Activated CD4-positive, alpha-beta T cell treated with anti-CD3 and anti-CD28 coated beads for 36 hours (primary cell): ENCODE measurements around the gene PRKAR1B. TPM values are rescaled to one million over a fixed set of nuclear protein-coding genes. Genes with fewer than 3 reads are reported as not detected.

Source experiments
- ATAC-seq: fragments of 200-7000 bp; cut with Tn5 transposase; one replicate; pipeline ENCODE4 v1.10.0; 2021; ENCODE audit warnings: mild to moderate bottlenecking, moderate library complexity
- CTCF ChIA-PET: fragments of 350-600 bp; sonication (Branson Sonifier 250); formaldehyde crosslinking; loops from one replicate; lab custom pipeline; 2021; ENCODE audit warnings: antibody characterized with exemption; lab: Charles Lee
- POLR2A ChIA-PET: fragments of 350-600 bp; sonication (Branson Sonifier 250); formaldehyde crosslinking; loops from one replicate; lab custom pipeline; 2021; ENCODE audit warnings: antibody characterized with exemption, inconsistent platforms; lab: Charles Lee
- DNase-seq: peaks from one replicate; pipeline ENCODE4 v3.0.0-alpha.2; 2020
- H3K27ac Mint-ChIP-seq: one replicate; pipeline ENCODE4 v1.8.0; 2021; ENCODE audit warnings: mixed read lengths
- H3K27me3 Mint-ChIP-seq: one replicate; pipeline ENCODE4 v1.8.0; 2021; ENCODE audit warnings: mixed read lengths
- H3K36me3 Mint-ChIP-seq: one replicate; pipeline ENCODE4 v1.8.0; 2021; ENCODE audit warnings: low read depth, mixed read lengths
- H3K4me1 Mint-ChIP-seq: one replicate; pipeline ENCODE4 v1.8.0; 2021; ENCODE audit warnings: mixed read lengths
- H3K4me3 Mint-ChIP-seq: one replicate; pipeline ENCODE4 v1.8.0; 2021; ENCODE audit warnings: mild to moderate bottlenecking, moderate library complexity, mixed read lengths
- H3K9me3 Mint-ChIP-seq: one replicate; pipeline ENCODE4 v1.8.0; 2021; ENCODE audit warnings: low read depth, mixed read lengths
- intact Hi-C, 2 experiments: fragments of 100-400 bp; cut with DNase I in 1 of 2; cut with micrococcal nuclease in 1 of 2; formaldehyde crosslinking; loops; one replicate each; pipeline versions ENCODE4 v1.14.2 to v1.15.1; 2022 to 2024; cut with DNase I, micrococcal nuclease
- total RNA-seq, 2 experiments: library from RNA; stranded (reverse); gene quantifications; one replicate each; pipeline ENCODE4 v1.2.3, GENCODE V29; 2021

PRKAR1B gene
- 10 to 100 TPM; 37.0 to 41.0 TPM for total RNA-seq

DNA sequence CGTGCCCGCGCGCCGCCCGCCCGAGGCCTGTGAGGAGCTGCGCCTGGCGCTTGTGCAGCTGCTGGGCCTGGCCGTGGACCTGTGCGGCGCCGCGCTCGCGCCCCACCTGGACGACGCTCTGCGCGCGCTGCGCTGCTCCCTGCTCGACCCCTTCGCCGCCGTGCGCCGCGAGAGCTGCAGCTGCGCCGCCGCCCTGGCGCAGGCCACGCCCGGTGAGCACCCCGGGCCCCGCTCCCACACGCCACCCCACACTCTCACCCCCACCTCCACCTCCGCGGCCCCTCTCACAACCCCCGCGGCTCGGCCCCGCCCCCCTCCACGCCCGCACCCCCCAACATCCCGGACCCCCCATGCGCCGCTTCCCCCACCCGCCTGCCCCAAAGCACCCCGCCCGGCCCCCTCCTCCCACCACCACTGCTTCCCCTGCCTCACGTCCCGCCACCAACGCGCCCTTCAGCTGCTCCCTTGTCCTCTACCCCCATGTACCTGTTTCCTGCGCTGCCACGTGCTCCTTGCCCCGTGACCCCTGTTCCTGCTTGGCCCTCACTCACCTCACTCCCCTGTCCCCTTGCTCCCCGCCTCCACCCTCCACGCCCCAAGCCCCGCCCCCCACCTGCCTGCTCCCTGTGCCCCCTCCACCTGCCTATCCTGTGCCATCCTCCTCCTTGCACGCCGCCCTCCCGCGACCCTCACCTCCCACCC, at the start of gene PRKAR1B:
TSS of gene PRKAR1B (minus strand) at position 178 of the 702 bp plus-strand sequence. CDS start 15,776 bp downstream, outside the sequence.
- ATAC-seq: peak; percentile 48
- peak; percentile 63 for DNase-seq
- intact Hi-C loops: loop anchor here (2.0 to 5.0 kb wide), 5 partner anchors 125 to 404 kb away; partner anchors contain the start of gene PDGFA (in 1 of the 2)
- H3K4me1 Mint-ChIP-seq: peaks cover 26% of the 10 kb centered on the region
- H3K36me3 Mint-ChIP-seq: peaks cover 50% of the 10 kb centered on the region
- H3K27me3 Mint-ChIP-seq: no peaks in the 10 kb centered on the region
- peak within 1 kb of the TSS; percentile 83 for H3K4me3 Mint-ChIP-seq
- POLR2A ChIA-PET: no interaction called here
- CTCF ChIA-PET: no interaction called here
- H3K9me3 Mint-ChIP-seq: peaks cover 2% of the 10 kb centered on the region
- peak within 1 kb of the TSS; percentile 90 for H3K27ac Mint-ChIP-seq

- H3K9me3 Mint-ChIP-seq: no peaks in the 10 kb centered on the region
- ChIA-PET CTCF (interaction anchor here (2.3 kb wide), 1 partner anchor 10 kb away, joined by 8 read pairs; no protein-coding TSS in a partner anchor), POLR2A (no interaction called here)
- intact Hi-C loops: no loop called here
- no peaks in the 10 kb centered on the region for H3K4me1 Mint-ChIP-seq
- H3K36me3 Mint-ChIP-seq: peaks cover 18% of the 10 kb centered on the region
- no peak overlapping the region for H3K4me3 Mint-ChIP-seq
- DNase-seq: no peak
- no peaks in the 10 kb centered on the region for H3K27me3 Mint-ChIP-seq
- no peak overlapping the region for H3K27ac Mint-ChIP-seq
- ATAC-seq: no peak
Measured at GRCh38 chr7:776381-776780, 49.3 kb upstream of the PRKAR1B start.

DNA sequence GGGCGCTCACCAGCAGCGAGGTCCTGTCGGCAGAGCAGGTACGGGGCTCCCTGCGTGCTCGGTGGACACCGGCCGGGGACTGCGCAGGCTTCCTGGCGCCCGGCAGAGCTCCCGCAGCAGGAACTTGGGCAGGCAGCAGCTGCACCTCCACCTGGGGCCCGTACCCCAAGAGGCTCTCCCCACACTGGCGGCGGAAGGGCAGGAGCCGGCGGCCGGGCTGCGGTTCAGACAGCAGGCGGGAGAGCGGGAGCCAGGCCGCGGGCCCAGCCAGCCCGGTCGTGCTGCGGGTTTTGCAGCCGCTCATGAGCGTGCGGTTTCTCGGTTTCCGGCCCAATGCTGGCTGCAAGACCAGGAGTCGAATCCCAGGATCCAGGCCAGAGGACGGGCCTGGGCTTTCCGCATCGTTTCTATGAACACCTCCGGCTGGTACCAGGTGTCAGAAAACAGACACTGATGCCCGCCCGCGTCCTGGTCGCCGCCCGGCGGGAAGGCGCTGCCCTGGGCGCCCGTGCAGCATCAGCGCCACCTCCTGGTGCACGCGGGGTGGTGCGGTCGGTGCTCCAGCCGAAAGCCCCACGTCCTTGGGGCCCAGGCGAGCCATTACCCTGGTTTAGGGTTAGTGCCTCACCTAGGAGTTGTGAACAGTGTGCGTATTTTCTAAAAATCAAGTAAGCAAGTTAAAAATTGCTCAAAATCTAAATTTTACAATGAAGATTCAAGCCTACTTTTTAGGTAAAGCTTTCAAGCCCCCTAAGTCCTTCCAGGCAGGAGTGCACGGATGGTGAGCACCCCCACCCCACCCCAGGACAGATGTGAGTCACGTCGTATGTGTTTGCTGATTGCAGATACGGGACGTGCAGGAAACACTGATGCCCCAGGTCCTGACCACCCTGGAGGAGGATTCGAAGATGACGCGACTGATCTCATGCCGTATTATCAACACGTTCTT, 47.4 kb upstream of the PRKAR1B start:
- peak; percentile 93 for ATAC-seq
- Mint-ChIP-seq H3K27ac (no peak overlapping the region), H3K36me3 (peaks cover 17% of the 10 kb centered on the region)

DNA sequence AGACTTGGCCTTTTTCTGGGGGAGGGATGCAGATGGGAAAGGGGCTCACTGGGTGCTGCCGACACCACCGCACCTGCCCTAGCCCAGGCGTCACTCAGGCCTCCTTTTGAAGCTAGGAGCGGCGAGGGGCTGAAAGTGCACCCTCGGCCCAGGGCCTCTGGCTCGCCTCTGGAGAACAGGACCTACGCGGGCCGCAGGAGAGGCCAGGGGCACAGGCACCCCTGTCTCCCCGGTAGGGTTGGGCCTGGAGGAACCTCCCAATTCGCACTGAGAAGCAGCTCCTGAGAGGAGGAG, 46.5 kb upstream of the PRKAR1B start:
- Mint-ChIP-seq H3K4me3 (no peak overlapping the region), H3K36me3 (peaks cover 17% of the 10 kb centered on the region), H3K4me1 (no peaks in the 10 kb centered on the region), H3K27me3 (no peaks in the 10 kb centered on the region), H3K27ac (no peak overlapping the region), H3K9me3 (no peaks in the 10 kb centered on the region)
- no peak for ATAC-seq
- DNase-seq: no peak
- ChIA-PET CTCF (interaction anchor here (0.6 to 2.9 kb wide), 6 partner anchors 189 to 452 kb away, joined by 3 to 11 read pairs (median 4); no protein-coding TSS in a partner anchor), POLR2A (interaction anchor here (0.6 kb wide), 1 partner anchor 157 kb away, joined by 3 read pairs; no protein-coding TSS in a partner anchor)
- intact Hi-C loops: no loop called here

More for the DNA sequence above, 47.4 kb upstream of the PRKAR1B start:
- H3K4me1 Mint-ChIP-seq: no peaks in the 10 kb centered on the region
- no peaks in the 10 kb centered on the region for H3K9me3 Mint-ChIP-seq
- DNase-seq: peak; percentile 85
- intact Hi-C loops: loop anchor here (1.0 kb wide), 2 partner anchors 442 to 452 kb away; no protein-coding TSS in a partner anchor
- ChIA-PET CTCF (interaction anchor here (0.6 to 2.9 kb wide), 8 partner anchors 9 to 453 kb away, joined by 3 to 11 read pairs (median 4); partner anchors contain the start of gene SUN1), POLR2A (no interaction called here)
- H3K4me3 Mint-ChIP-seq: no peak overlapping the region
- H3K27me3 Mint-ChIP-seq: no peaks in the 10 kb centered on the region

- Mint-ChIP-seq H3K27ac (no peak overlapping the region), H3K4me3 (no peak overlapping the region), H3K27me3 (no peaks in the 10 kb centered on the region), H3K36me3 (peaks cover 19% of the 10 kb centered on the region), H3K9me3 (no peaks in the 10 kb centered on the region), H3K4me1 (no peaks in the 10 kb centered on the region)
- POLR2A ChIA-PET: interaction anchor here (0.6 kb wide), 1 partner anchor 156 kb away, joined by 3 read pairs; no protein-coding TSS in a partner anchor
- ATAC-seq: no peak
- intact Hi-C loops: no loop called here
- CTCF ChIA-PET: interaction anchor here (0.5 to 2.9 kb wide), 7 partner anchors 73 to 451 kb away, joined by 3 to 11 read pairs (median 4); no protein-coding TSS in a partner anchor
- no peak for DNase-seq
Measured at GRCh38 chr7:772861-773621, 46.0 kb upstream of the PRKAR1B start.

DNA sequence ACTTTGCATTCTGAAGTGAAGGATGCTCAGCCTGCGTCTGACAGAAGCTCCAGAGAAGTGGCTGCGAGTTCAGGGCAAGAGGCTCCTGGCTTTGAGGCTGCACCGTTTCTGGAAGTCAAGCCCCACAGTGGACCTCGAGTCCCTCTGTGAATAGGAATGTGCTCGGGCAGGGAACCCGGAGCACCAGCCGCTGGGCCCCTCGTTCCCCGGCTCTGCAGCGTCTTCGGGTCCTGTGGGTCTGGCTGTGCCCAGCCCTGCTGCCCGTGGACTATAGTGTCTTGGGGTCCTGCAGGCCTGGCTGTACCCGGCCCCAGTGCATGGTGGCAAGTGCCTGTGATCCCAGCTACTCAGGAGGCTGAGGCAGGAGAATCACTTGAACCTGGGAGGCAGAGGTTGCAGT, 45.3 kb upstream of the PRKAR1B start:
- ATAC-seq (no peak), DNase-seq (no peak)
- POLR2A ChIA-PET: no interaction called here
- Mint-ChIP-seq H3K27me3 (no peaks in the 10 kb centered on the region), H3K4me1 (no peaks in the 10 kb centered on the region), H3K27ac (no peak overlapping the region), H3K4me3 (no peak overlapping the region), H3K9me3 (no peaks in the 10 kb centered on the region), H3K36me3 (peaks cover 24% of the 10 kb centered on the region)
- CTCF ChIA-PET: interaction anchor here (1.1 to 2.9 kb wide), 2 partner anchors 151 to 439 kb away, joined by 4 to 11 read pairs; no protein-coding TSS in a partner anchor
- intact Hi-C loops: no loop called here

DNA sequence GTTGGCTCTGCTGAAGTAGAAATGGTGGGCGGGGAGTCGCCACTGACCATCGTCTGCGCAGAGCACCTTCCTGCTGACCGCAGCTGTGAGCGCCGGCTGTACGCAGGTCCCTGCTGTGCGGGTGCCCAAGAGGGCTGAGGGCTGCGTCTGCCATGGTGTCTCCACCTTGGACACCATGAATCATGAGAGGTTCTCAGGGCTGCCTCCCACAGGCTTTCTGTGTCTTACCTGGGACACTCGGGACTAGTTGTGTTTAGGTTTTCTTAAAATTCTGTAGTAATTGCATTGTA, 44.9 kb upstream of the PRKAR1B start:
- ATAC-seq (no peak), DNase-seq (no peak)
- peaks cover 24% of the 10 kb centered on the region for H3K36me3 Mint-ChIP-seq
- no peak overlapping the region for H3K27ac Mint-ChIP-seq
- H3K4me3 Mint-ChIP-seq: no peak overlapping the region
- no peaks in the 10 kb centered on the region for H3K9me3 Mint-ChIP-seq
- intact Hi-C loops: no loop called here
- ChIA-PET CTCF (interaction anchor here (1.1 to 2.9 kb wide), 2 partner anchors 151 to 439 kb away, joined by 4 to 11 read pairs; no protein-coding TSS in a partner anchor), POLR2A (no interaction called here)
- H3K27me3 Mint-ChIP-seq: no peaks in the 10 kb centered on the region
- H3K4me1 Mint-ChIP-seq: no peaks in the 10 kb centered on the region

GRCh38 chr7:771234-772004, 44.3 kb upstream of the PRKAR1B start:
- Mint-ChIP-seq H3K4me3 (no peak overlapping the region), H3K27me3 (no peaks in the 10 kb centered on the region), H3K9me3 (no peaks in the 10 kb centered on the region), H3K36me3 (peaks cover 24% of the 10 kb centered on the region), H3K4me1 (no peaks in the 10 kb centered on the region), H3K27ac (no peak overlapping the region)
- intact Hi-C loops: no loop called here
- ChIA-PET CTCF (interaction anchor here (1.0 to 2.9 kb wide), 3 partner anchors 101 to 438 kb away, joined by 4 to 11 read pairs (median 5); no protein-coding TSS in a partner anchor), POLR2A (no interaction called here)
- no peak for ATAC-seq
- DNase-seq: no peak

GRCh38 chr7:770741-771166, 43.7 kb upstream of the PRKAR1B start:
- H3K4me1 Mint-ChIP-seq: no peaks in the 10 kb centered on the region
- ATAC-seq (no peak), DNase-seq (no peak)
- no peaks in the 10 kb centered on the region for H3K9me3 Mint-ChIP-seq
- intact Hi-C loops: no loop called here
- no peak overlapping the region for H3K4me3 Mint-ChIP-seq
- no peak overlapping the region for H3K27ac Mint-ChIP-seq
- ChIA-PET CTCF (interaction anchor here (1.0 kb wide), 1 partner anchor 102 kb away, joined by 5 read pairs; no protein-coding TSS in a partner anchor), POLR2A (no interaction called here)
- no peaks in the 10 kb centered on the region for H3K27me3 Mint-ChIP-seq
- H3K36me3 Mint-ChIP-seq: peaks cover 24% of the 10 kb centered on the region

- Mint-ChIP-seq H3K9me3 (no peaks in the 10 kb centered on the region), H3K4me3 (no peak overlapping the region), H3K4me1 (no peaks in the 10 kb centered on the region), H3K36me3 (peaks cover 21% of the 10 kb centered on the region), H3K27ac (no peak overlapping the region), H3K27me3 (no peaks in the 10 kb centered on the region)
- no peak for DNase-seq
- ChIA-PET CTCF (interaction anchor here (1.0 kb wide), 1 partner anchor 102 kb away, joined by 5 read pairs; no protein-coding TSS in a partner anchor), POLR2A (no interaction called here)
- intact Hi-C loops: no loop called here
- ATAC-seq: no peak
Measured at GRCh38 chr7:770336-770735, 43.3 kb upstream of the PRKAR1B start.
